HEK293 (cell line): ENCODE data around the gene KRTAP12-4.
"Not testable (repeated sequence)": the region's sequence is repeated elsewhere in the genome, so short reads cannot be mapped to it uniquely, and the experiment has no call there.

Source experiments
- CTCF ChIA-PET: fragments of 350-600 bp; formaldehyde crosslinking; extraction: SDS; loops from one replicate; lab custom pipeline; 2021; ENCODE audit warnings: antibody characterized with exemption; lab: Yijun Ruan, JAX
- POLR2A ChIA-PET: fragments of 300-600 bp; formaldehyde crosslinking; extraction: SDS; loops from one replicate; lab custom pipeline; 2020; ENCODE audit warnings: antibody characterized with exemption, inconsistent platforms; lab: Yijun Ruan, JAX
- H3K27ac ChIP-seq: fragments of 200-500 bp; sonication (Bioruptor generic); 2 replicates; pipeline ENCODE4 v1.5.1; 2014; ENCODE audit warnings: low read depth, low read length, control low read depth, inconsistent platforms; ENCODE audit errors: extremely low read depth
- H3K36me3 ChIP-seq, 2 experiments: fragments of 200-500 bp in 1 of 2; sonication (Bioruptor generic) in 1 of 2; 1 replicate in 1 of 2; 2 replicates in 1 of 2; pipeline ENCODE4 v1.5.1; 2014 to 2017; ENCODE audit warnings: inconsistent platforms in 2 of 2, low read length in 2 of 2; ENCODE audit not compliant: control insufficient read depth in 2 of 2, insufficient read depth in 1 of 2
- H3K4me1 ChIP-seq: fragments of 200-500 bp; sonication (Bioruptor generic); 2 replicates; pipeline ENCODE4 v1.5.1; 2014; ENCODE audit warnings: mild to moderate bottlenecking, low read length, inconsistent platforms; ENCODE audit not compliant: control insufficient read depth, insufficient read depth
- H3K4me3 ChIP-seq: 2 replicates; pipeline ENCODE4 v1.5.1; 2011; ENCODE audit warnings: low read depth, mild to moderate bottlenecking, control low read depth, low read length, moderate library complexity
- H3K9me3 ChIP-seq: fragments of 200-500 bp; sonication (Bioruptor generic); 2 replicates; pipeline ENCODE4 v1.5.1; 2014; ENCODE audit warnings: low read depth, low read length, inconsistent platforms; ENCODE audit not compliant: control insufficient read depth, insufficient read depth
- BCL11A ChIP-seq: fragments of 450-650 bp; formaldehyde crosslinking; IDR thresholded peaks from 2 replicates; pipeline ENCODE4 v1.5.1; 2016; ENCODE audit warnings: low read depth, missing biosample characterization, missing genetic modification characterization
- EGR2 ChIP-seq: fragments of 450-650 bp; formaldehyde crosslinking; IDR thresholded peaks from 2 replicates; pipeline ENCODE4 v1.5.1; 2016; ENCODE audit warnings: low read depth, missing biosample characterization, missing genetic modification characterization
- HOXA7 ChIP-seq: sonication (generic); formaldehyde crosslinking; IDR thresholded peaks from 2 replicates; pipeline ENCODE4 v1.8.1; 2022; ENCODE audit warnings: missing genetic modification reagents, borderline replicate concordance
- MZF1 ChIP-seq: fragments of 450-650 bp; formaldehyde crosslinking; IDR thresholded peaks from 2 replicates; pipeline ENCODE4 v1.5.1; 2017; ENCODE audit warnings: missing biosample characterization, missing genetic modification characterization, borderline replicate concordance
- ZNF202 ChIP-seq: fragments of 450-650 bp; formaldehyde crosslinking; IDR thresholded peaks from 2 replicates; pipeline ENCODE4 v1.5.1; 2016; ENCODE audit warnings: missing biosample characterization, missing genetic modification characterization, borderline replicate concordance
- ZNF501 ChIP-seq: fragments of 450-650 bp; formaldehyde crosslinking; IDR thresholded peaks from 2 replicates; pipeline ENCODE4 v1.5.1; 2016; ENCODE audit warnings: missing biosample characterization, missing genetic modification characterization
- ZNF600 ChIP-seq: fragments of 450-650 bp; formaldehyde crosslinking; IDR thresholded peaks from 2 replicates; pipeline ENCODE4 v1.5.1; 2016; ENCODE audit warnings: missing biosample characterization, missing genetic modification characterization
- ZNF626 ChIP-seq: fragments of 450-650 bp; sonication (Bioruptor Pico); formaldehyde crosslinking; IDR thresholded peaks from 2 replicates; pipeline ENCODE4 v1.5.1; 2018; ENCODE audit warnings: missing biosample characterization, missing genetic modification characterization, inconsistent platforms
- ZNF747 ChIP-seq: fragments of 450-650 bp; formaldehyde crosslinking; IDR thresholded peaks from 2 replicates; pipeline ENCODE4 v1.5.1; 2016; ENCODE audit warnings: missing biosample characterization, missing genetic modification characterization
- ZNF777 ChIP-seq: fragments of 450-650 bp; formaldehyde crosslinking; IDR thresholded peaks from 2 replicates; pipeline ENCODE4 v1.5.1; 2017; ENCODE audit warnings: missing biosample characterization, missing genetic modification characterization, borderline replicate concordance
- TF ChIP-seq, protein P1 (sequence below): fragments of 450-650 bp; formaldehyde crosslinking; IDR thresholded peaks from 2 replicates; pipeline ENCODE4 v1.5.1; 2016; ENCODE audit warnings: missing biosample characterization, missing genetic modification characterization, borderline replicate concordance
- TF ChIP-seq, protein P2 (sequence below): fragments of 450-650 bp; formaldehyde crosslinking; IDR thresholded peaks from 2 replicates; pipeline ENCODE4 v1.5.1; 2016; ENCODE audit warnings: missing biosample characterization, missing genetic modification characterization

Gene KRTAP12-4

DNA sequence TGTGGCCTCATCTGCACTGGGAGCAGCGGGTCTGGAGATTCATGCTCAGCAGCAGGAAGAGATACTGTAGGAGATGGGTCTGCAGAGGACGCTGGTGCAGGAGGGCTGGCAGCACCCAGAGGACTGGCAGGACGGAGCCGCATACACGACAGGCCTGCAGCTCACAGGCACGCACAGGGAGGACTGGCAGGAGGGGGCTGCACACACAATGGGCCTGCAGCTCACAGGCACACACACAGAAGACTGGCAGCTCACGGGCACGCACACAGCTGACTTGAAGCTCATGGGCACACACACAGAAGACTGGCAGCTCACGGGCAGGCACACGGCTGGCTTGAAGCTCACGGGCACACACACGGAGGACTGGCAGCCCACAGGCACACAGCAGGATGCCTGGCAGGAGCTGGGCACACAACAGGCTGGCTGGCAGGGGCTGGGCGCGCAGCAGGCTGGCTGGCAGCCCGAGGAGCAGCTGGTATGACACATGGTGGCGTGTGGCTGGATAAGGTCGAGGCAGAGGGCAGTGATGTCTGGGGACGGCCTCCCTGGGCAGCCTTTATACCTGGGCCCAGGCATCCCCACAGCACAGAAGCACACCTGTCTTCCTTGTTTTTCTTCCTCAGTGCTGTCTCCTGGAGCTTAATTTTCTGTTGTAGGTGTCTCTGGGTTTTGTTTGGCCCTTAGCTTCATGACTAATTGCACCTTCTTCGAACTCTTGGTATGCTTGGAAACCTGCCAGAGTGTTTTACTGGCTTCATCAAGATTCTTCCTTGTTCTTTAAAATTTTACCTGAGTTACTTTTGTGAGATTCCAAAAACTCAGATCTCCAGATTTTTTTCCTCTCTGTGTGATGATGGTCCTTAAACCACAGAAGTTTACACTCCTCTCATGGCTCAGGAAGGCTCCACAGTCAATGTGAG is 12.2 kb upstream of the KRTAP12-4 start, which contains the start of gene KRTAP12-2:
KRTAP12-2 (minus strand) TSS at position 527 of the 920 bp plus-strand sequence; CDS start at position 486, 41 bp downstream.
- H3K4me3 ChIP-seq: no peak within 1 kb of the TSS
- no peaks in the 10 kb centered on the region for H3K4me1 ChIP-seq
- H3K27ac ChIP-seq: no peak within 1 kb of the TSS
- ChIA-PET CTCF (no interaction called here), POLR2A (no interaction called here)
- TF ChIP-seq ZNF501 (tag by site-specific recombination) (no peak), MZF1 (tag by site-specific recombination) (no peak), HOXA7 (CRISPR knock-in tag) (no peak), ZNF747 (tag by site-specific recombination) (no peak), ZNF626 (tag by site-specific recombination) (no peak), ZNF777 (tag by site-specific recombination) (no peak), BCL11A (tag by site-specific recombination) (no peak), ZNF600 (no peak)
- TF ChIP-seq, protein P1, sequence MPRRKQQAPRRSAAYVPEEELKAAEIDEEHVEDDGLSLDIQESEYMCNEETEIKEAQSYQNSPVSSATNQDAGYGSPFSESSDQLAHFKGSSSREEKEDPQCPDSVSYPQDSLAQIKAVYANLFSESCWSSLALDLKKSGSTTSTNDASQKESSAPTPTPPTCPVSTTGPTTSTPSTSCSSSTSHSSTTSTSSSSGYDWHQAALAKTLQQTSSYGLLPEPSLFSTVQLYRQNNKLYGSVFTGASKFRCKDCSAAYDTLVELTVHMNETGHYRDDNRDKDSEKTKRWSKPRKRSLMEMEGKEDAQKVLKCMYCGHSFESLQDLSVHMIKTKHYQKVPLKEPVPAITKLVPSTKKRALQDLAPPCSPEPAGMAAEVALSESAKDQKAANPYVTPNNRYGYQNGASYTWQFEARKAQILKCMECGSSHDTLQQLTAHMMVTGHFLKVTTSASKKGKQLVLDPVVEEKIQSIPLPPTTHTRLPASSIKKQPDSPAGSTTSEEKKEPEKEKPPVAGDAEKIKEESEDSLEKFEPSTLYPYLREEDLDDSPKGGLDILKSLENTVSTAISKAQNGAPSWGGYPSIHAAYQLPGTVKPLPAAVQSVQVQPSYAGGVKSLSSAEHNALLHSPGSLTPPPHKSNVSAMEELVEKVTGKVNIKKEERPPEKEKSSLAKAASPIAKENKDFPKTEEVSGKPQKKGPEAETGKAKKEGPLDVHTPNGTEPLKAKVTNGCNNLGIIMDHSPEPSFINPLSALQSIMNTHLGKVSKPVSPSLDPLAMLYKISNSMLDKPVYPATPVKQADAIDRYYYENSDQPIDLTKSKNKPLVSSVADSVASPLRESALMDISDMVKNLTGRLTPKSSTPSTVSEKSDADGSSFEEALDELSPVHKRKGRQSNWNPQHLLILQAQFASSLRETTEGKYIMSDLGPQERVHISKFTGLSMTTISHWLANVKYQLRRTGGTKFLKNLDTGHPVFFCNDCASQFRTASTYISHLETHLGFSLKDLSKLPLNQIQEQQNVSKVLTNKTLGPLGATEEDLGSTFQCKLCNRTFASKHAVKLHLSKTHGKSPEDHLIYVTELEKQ (tag by site-specific recombination): no peak
- TF ChIP-seq, protein P2, sequence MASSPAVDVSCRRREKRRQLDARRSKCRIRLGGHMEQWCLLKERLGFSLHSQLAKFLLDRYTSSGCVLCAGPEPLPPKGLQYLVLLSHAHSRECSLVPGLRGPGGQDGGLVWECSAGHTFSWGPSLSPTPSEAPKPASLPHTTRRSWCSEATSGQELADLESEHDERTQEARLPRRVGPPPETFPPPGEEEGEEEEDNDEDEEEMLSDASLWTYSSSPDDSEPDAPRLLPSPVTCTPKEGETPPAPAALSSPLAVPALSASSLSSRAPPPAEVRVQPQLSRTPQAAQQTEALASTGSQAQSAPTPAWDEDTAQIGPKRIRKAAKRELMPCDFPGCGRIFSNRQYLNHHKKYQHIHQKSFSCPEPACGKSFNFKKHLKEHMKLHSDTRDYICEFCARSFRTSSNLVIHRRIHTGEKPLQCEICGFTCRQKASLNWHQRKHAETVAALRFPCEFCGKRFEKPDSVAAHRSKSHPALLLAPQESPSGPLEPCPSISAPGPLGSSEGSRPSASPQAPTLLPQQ (tag by site-specific recombination): no peak
- no peaks in the 10 kb centered on the region; the same call in 1 of the 2 replicates for H3K9me3 ChIP-seq
- H3K36me3 ChIP-seq: no peaks in the 10 kb centered on the region

DNA sequence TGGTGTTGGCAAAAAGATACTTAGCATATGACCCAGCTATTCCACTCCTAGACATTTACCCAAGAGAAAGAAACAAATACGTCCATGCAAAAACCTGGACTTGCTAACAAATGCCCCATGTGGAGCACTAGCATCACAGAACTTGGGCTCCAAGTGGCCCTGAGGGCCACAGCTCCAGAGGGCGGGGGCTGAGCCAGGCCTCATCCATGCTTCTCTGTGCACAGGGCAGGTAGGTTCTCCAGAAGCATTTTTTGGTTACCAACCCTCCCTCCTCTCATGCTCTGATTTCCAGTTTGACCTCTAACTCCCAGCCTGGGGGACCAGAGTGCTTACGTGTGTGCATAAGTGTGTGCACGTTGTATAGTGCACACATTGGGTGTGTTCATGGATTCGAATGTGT is 10.2 kb upstream of the KRTAP12-4 start:
- no peak overlapping the region for H3K27ac ChIP-seq
- no peaks in the 10 kb centered on the region for H3K9me3 ChIP-seq
- no peak for TF ChIP-seq ZNF202
- TF ChIP-seq, all 188 proteins: peak for 0
- POLR2A ChIA-PET: no interaction called here
- no peaks in the 10 kb centered on the region for H3K36me3 ChIP-seq
- CTCF ChIA-PET: no interaction called here
- no peak overlapping the region for H3K4me3 ChIP-seq
- no peaks in the 10 kb centered on the region for H3K4me1 ChIP-seq

DNA sequence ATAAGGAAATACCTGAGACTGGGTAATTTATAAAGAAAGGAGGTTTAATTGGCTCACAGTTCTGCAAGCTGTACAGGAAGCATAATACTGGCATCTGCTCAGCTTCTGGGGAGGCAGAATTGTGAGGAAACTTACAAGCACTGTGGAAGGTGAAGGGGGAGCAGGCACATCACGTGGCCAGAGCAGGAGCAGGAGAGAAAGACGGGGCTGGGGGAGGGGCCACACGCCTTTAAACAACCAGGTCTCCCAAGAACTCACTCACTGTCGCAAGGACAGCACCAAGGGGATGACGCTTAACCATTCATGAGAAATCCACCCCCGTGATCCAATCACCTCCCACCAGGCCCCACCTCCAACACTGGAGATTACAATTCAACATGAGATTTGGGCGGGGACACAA is 7.1 kb upstream of the KRTAP12-4 start:
- H3K27ac ChIP-seq, POLR2A ChIA-PET, H3K9me3 ChIP-seq, H3K4me1 ChIP-seq, H3K36me3 ChIP-seq, CTCF ChIA-PET, H3K4me3 ChIP-seq: not testable (repeated sequence)
- TF ChIP-seq EGR2 (tag by site-specific recombination): 0 out of 2 replicates have a peak, but pooled peaks have one; percentile 12
